Gastroesophageal sphincter (tissue), 4 donors: ENCODE data around the gene SGSH. TPM values are rescaled to one million over a fixed set of nuclear protein-coding genes. Genes with fewer than 3 reads are reported as not detected.

Source experiments
- ATAC-seq: fragments of 150-250 bp; one replicate; pipeline ENCODE4 v1.9.1; 2016; ENCODE audit warnings: mild to moderate bottlenecking, moderate library complexity
- H3K27ac ChIP-seq, 4 donors: fragments of 200-600 bp; sonication (generic) in 3 of 4; 1 replicate in 3 of 4; 2 replicates in 1 of 4; pipeline ENCODE4 v1.5.1; 2016 to 2019
- H3K27me3 ChIP-seq: fragments of 200-600 bp; sonication (generic); one replicate; pipeline ENCODE4 v1.5.1; 2019
- H3K36me3 ChIP-seq, 2 donors: fragments of 200-600 bp; sonication (generic); one replicate each; pipeline ENCODE4 v1.5.1; 2019; ENCODE audit warnings: control low read depth in 1 of 2
- H3K4me1 ChIP-seq, 3 donors: fragments of 200-600 bp; sonication (generic); 1 replicate in 2 of 3; 2 replicates in 1 of 3; pipeline ENCODE4 v1.5.1; 2016 to 2019; ENCODE audit warnings: control low read depth in 2 of 3
- H3K4me3 ChIP-seq, 2 donors: fragments of 200-600 bp; sonication (generic); one replicate each; pipeline ENCODE4 v1.5.1; 2019; ENCODE audit warnings: mild to moderate bottlenecking in 1 of 2, moderate library complexity in 1 of 2
- H3K9me3 ChIP-seq, 3 donors: fragments of 200-600 bp; sonication (generic); one replicate each; pipeline ENCODE4 v1.5.1; 2017 to 2019; ENCODE audit warnings: control low read depth in 2 of 3
- CTCF ChIP-seq, 4 experiments: fragments of 200-600 bp in 2 of 4; fragments of 450-650 bp in 2 of 4; sonication (generic) in 1 of 4; IDR thresholded peaks; one replicate each; pipeline ENCODE4 v1.5.1; 2017 to 2019; ENCODE audit warnings: antibody characterized with exemption in 4 of 4, mild to moderate bottlenecking in 2 of 4, moderate library complexity in 2 of 4
- EP300 ChIP-seq: sonication (generic); formaldehyde crosslinking; IDR thresholded peaks from one replicate; pipeline ENCODE4 v1.6.1; 2017; ENCODE audit warnings: antibody characterized with exemption, mild to moderate bottlenecking
- POLR2A ChIP-seq, 2 donors: fragments of 450-650 bp; IDR thresholded peaks; one replicate each; pipeline ENCODE4 v1.6.1; 2017; ENCODE audit warnings: antibody characterized with exemption in 2 of 2, mild to moderate bottlenecking in 2 of 2, moderate library complexity in 1 of 2
- POLR2AphosphoS5 ChIP-seq: sonication (generic); formaldehyde crosslinking; IDR thresholded peaks from one replicate; pipeline ENCODE4 v1.6.1; 2017; ENCODE audit warnings: antibody characterized with exemption
- WGBS, 2 donors: methylation state at CpG; one replicate each; pipeline ENCODE4 v1.1.5; 2018; ENCODE audit warnings: low coverage in 1 of 2; 5-methylcytosine and 5-hydroxymethylcytosine counted together
- total RNA-seq, 4 donors: library from RNA; depleted of rRNA; stranded (reverse); fragments of >200 nt; gene quantifications; one replicate each; pipeline ENCODE4 v1.1.0, GENCODE V29; 2016

SGSH gene
- total RNA-seq, 4 donors from 2014 or later, result 16.8 to 39.2 (median 18.2) TPM

- H3K4me3 ChIP-seq, result no peak overlapping the region
- H3K27ac ChIP-seq, result no peak overlapping the region
- no peaks in the 10 kb centered on the region for H3K27me3 ChIP-seq
- no peak for TF ChIP-seq EP300
- peaks cover 0 to 14% (median 3%) of the 10 kb centered on the region in 3 donors for H3K4me1 ChIP-seq
- H3K36me3 ChIP-seq, result peaks cover 0 to 90% of the 10 kb centered on the region in 2 donors
- peaks cover 0 to 2% (median 0%) of the 10 kb centered on the region in 3 donors for H3K9me3 ChIP-seq
- ATAC-seq, result no peak
- 87% methylated on average over 4 of the region's 4 CpGs; no CpG with 5 or more reads in 1 of the 2 donors for WGBS, 2 donors
Measured at GRCh38 chr17:80227156-80227555, 7.0 kb upstream of the SGSH start.

GRCh38 chr17:80225230-80225629 is 5.1 kb upstream of the SGSH start:
- Histone ChIP-seq H3K27ac (no peak overlapping the region), H3K4me3 (no peak overlapping the region), H3K27me3 (no peaks in the 10 kb centered on the region), H3K9me3 (no peaks in the 10 kb centered on the region), H3K36me3 (peaks cover 0 to 70% of the 10 kb centered on the region in 2 donors), H3K4me1 (peaks cover 0 to 27% (median 10%) of the 10 kb centered on the region in 3 donors)
- 89 to 100% methylated on average over 1 to 3 of the region's 6 CpGs for WGBS, 2 donors
- TF ChIP-seq CTCF (IDR thresholded peaks at IDR 0.05) (no peak), POLR2AphosphoS5 (no peak)
- ATAC-seq, result no peak

- no peak for TF ChIP-seq CTCF (IDR thresholded peaks at IDR 0.05)
- TF ChIP-seq POLR2A (IDR thresholded peaks at IDR 0.05), result no peak
- no peak for TF ChIP-seq POLR2AphosphoS5
- no peak for TF ChIP-seq EP300
- ATAC-seq, result no peak
- Histone ChIP-seq H3K9me3 (no peaks in the 10 kb centered on the region), H3K27me3 (no peaks in the 10 kb centered on the region), H3K4me3 (no peak overlapping the region), H3K36me3 (peaks cover 0 to 65% of the 10 kb centered on the region in 2 donors), H3K4me1 (peaks cover 0 to 30% (median 10%) of the 10 kb centered on the region in 3 donors), H3K27ac (no peak overlapping the region)
- 92% methylated on average over 2 of the region's 6 CpGs; no CpG with 5 or more reads in 1 of the 2 donors for WGBS, 2 donors
Measured at GRCh38 chr17:80224683-80225082, 4.5 kb upstream of the SGSH start.

- 78 to 95% methylated on average over 6 to 10 of the region's 11 CpGs for WGBS, 2 donors
- Histone ChIP-seq H3K9me3 (no peaks in the 10 kb centered on the region), H3K4me1 (peaks cover 0 to 37% (median 10%) of the 10 kb centered on the region in 3 donors), H3K27ac (no peak overlapping the region), H3K27me3 (no peaks in the 10 kb centered on the region), H3K4me3 (no peak overlapping the region), H3K36me3 (peaks cover 0 to 58% of the 10 kb centered on the region in 2 donors)
- ATAC-seq, result no peak
- no peak for TF ChIP-seq EP300
Measured at GRCh38 chr17:80223838-80224497, 3.8 kb upstream of the SGSH start.

- peaks cover 0 to 44% (median 10%) of the 10 kb centered on the region in 3 donors for H3K4me1 ChIP-seq
- no peaks in the 10 kb centered on the region for H3K9me3 ChIP-seq
- H3K36me3 ChIP-seq, result peaks cover 0 to 51% of the 10 kb centered on the region in 2 donors
- no peak overlapping the region for H3K4me3 ChIP-seq
- no peaks in the 10 kb centered on the region for H3K27me3 ChIP-seq
- no peak for ATAC-seq
- WGBS, 2 donors, result 88 to 91% methylated on average over 8 to 10 of the region's 18 CpGs
- H3K27ac ChIP-seq, result no peak overlapping the region
- TF ChIP-seq POLR2A (IDR thresholded peaks at IDR 0.05) (no peak), POLR2AphosphoS5 (no peak), CTCF (IDR thresholded peaks at IDR 0.05) (no peak), EP300 (no peak)
Measured at GRCh38 chr17:80223142-80223815, 3.1 kb upstream of the SGSH start.
